Measurements from ENCODE around the gene CCR7. TPM values are rescaled to one million over a fixed set of nuclear protein-coding genes. Genes with fewer than 3 reads are reported as not detected.

The CCR7 gene
- total RNA-seq, 1 donor from 2014 or later, result 0.51 TPM

DNA sequence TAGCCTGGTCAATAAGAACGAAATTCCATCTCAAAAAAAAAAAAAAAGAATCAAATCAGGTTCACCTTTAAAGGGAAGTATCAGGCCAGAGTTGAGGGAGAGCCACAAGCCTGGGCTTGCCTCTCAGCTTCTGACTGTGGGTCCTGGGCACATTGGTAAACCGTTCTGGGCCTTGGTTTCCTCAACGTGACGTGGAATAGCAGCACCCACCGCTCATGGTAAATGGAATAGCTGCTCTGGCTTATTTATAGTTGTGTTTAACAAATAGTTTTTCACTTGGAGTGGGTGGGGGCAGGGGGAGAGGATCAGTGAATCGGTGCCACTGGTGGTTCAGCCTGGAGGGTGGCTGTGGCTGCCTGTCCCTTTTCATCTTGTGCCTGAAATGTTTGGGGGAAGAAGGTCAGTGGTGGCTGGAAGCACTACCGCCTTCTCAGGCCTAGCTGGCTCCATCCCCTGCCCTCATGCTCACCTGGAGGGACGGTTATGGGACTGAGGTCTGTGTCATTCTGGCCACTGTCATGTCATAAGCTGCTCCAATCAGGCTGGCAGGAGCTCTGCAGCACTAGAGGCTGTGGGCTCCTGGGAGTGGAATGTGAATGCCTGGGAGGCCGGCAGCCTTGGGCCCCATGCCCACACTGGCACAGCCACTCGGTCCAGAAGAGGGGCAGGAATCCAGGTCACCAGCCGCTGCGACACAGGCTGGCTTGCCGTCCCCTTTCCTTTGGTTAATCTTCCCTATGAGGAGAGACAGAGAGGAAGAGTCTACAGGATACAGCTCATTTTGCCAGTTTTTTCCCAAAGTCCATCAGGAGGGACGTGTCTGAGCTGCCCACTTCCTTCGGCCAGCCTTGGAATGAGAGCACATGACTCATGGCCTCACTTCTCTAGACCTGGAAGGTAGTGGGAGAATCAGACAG lies 27.0 kb downstream of the CCR7 start:
- TF ChIP-seq, protein P1, sequence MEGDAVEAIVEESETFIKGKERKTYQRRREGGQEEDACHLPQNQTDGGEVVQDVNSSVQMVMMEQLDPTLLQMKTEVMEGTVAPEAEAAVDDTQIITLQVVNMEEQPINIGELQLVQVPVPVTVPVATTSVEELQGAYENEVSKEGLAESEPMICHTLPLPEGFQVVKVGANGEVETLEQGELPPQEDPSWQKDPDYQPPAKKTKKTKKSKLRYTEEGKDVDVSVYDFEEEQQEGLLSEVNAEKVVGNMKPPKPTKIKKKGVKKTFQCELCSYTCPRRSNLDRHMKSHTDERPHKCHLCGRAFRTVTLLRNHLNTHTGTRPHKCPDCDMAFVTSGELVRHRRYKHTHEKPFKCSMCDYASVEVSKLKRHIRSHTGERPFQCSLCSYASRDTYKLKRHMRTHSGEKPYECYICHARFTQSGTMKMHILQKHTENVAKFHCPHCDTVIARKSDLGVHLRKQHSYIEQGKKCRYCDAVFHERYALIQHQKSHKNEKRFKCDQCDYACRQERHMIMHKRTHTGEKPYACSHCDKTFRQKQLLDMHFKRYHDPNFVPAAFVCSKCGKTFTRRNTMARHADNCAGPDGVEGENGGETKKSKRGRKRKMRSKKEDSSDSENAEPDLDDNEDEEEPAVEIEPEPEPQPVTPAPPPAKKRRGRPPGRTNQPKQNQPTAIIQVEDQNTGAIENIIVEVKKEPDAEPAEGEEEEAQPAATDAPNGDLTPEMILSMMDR (IDR thresholded peaks at IDR 0.05; ENCODE audit: unreplicated experiment), result no peak
- H3K27me3 Mint-ChIP-seq (ENCODE audit: unreplicated experiment), result peaks cover 18% of the 10 kb centered on the region
- no peaks in the 10 kb centered on the region for H3K36me3 Mint-ChIP-seq (ENCODE audit: low read depth, unreplicated experiment)
- H3K9me3 Mint-ChIP-seq (ENCODE audit: unreplicated experiment), result no peaks in the 10 kb centered on the region
- DNase-seq (ENCODE audit: low spot score), result no peak
- H3K27ac Mint-ChIP-seq (ENCODE audit: unreplicated experiment), result no peak overlapping the region
- peaks cover 73% of the 10 kb centered on the region for H3K4me1 Mint-ChIP-seq (ENCODE audit: unreplicated experiment)
- no peak overlapping the region for H3K4me3 Mint-ChIP-seq (ENCODE audit: unreplicated experiment)

DNA sequence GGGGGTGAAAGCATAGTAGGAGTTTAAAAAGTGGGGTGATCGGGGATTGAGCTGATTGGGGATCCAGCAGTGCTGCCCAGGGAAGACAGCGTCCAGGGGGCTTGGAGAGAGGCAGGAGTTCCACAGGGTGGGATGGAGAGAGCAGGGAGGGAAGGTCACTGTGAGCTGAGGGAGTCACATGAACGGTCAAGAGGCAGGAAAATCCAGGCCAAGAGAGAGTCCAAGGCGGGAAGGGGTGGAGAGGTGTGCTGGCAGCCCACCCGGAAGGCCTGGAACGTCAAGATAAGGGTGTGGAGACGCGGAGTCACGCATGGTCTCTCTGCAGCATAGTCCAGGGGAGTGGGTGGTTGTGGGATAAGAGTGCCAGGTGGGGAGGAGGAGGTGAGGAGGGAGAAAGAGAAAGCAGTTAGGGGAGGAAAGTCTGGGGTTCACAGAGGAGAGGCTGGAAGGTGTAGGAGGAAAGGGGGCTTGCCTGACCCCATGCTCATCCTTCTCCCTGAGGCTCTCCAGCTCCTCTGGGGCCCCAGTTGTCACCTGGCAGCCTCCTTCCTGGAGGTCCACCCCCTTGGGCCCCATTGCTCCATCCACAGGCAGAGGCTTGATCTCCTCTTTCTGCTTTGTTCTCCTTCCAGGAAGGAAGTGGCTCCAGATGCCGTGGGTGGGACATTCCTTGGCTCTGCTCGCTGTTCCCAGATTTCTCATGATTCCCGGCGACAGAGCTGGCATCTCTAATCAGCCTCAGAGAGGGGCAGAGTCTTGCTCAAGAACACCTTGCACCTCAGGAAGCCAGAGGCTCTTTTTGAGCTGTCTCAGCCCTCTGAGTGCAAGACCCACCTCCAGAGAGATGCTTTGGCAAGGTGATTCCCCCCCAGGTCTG lies 28.7 kb downstream of the CCR7 start:
- H3K9me3 Mint-ChIP-seq (ENCODE audit: unreplicated experiment), result no peaks in the 10 kb centered on the region
- H3K4me3 Mint-ChIP-seq (ENCODE audit: unreplicated experiment), result peak overlapping the region; percentile 35
- H3K27me3 Mint-ChIP-seq (ENCODE audit: unreplicated experiment), result peaks cover 13% of the 10 kb centered on the region
- DNase-seq (ENCODE audit: low spot score), result peak; percentile 51
- TF ChIP-seq, protein P1 (IDR thresholded peaks at IDR 0.05; ENCODE audit: unreplicated experiment), result no peak
- no peaks in the 10 kb centered on the region for H3K36me3 Mint-ChIP-seq (ENCODE audit: low read depth, unreplicated experiment)
- peaks cover 71% of the 10 kb centered on the region for H3K4me1 Mint-ChIP-seq (ENCODE audit: unreplicated experiment)
- peak overlapping the region; percentile 85 for H3K27ac Mint-ChIP-seq (ENCODE audit: unreplicated experiment)

DNA sequence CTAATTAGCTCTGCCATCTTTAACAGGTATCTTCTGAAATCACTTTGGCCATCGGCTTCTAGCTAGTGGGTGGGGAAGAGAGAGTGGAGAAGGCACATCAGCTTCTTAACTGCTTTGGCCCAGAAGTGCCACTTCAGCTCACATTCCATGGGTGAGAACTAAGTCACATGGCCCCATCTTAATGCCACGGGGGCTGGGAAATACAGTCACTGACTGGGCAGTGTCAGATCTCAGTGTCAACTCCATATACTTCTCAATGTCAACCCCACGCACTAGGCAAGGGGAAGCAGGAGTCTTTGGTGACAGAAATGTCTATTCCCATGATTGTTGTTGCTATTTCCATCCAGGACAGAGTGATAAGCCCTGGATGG lies 29.4 kb downstream of the CCR7 start:
- TF ChIP-seq, protein P1 (IDR thresholded peaks at IDR 0.05; ENCODE audit: unreplicated experiment), result no peak
- no peak for DNase-seq (ENCODE audit: low spot score)
- Mint-ChIP-seq H3K4me1 (ENCODE audit: unreplicated experiment) (peaks cover 65% of the 10 kb centered on the region), H3K27me3 (ENCODE audit: unreplicated experiment) (peaks cover 13% of the 10 kb centered on the region), H3K4me3 (ENCODE audit: unreplicated experiment) (peak overlapping the region; percentile 35), H3K36me3 (ENCODE audit: low read depth, unreplicated experiment) (no peaks in the 10 kb centered on the region), H3K27ac (ENCODE audit: unreplicated experiment) (peak overlapping the region; percentile 85), H3K9me3 (ENCODE audit: unreplicated experiment) (no peaks in the 10 kb centered on the region)

DNA sequence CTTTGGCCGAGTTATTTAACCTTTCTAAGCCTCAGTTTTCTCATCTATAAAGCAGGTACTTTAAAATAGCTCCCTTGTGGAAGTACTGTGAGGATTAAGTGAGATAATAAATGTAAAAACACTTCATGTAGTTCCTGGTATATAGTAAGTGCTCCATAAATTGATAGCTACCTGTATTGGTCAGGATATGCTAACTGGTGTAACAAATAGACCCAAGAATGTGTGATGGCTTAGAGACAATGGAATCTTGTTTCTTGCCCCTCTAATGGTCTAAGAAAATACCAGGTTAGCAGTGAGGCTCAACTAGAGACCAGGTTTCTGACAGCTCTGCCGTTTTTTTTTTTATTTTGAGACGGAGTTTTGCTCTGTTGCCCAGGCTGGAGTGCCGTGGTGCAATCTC lies 29.8 kb downstream of the CCR7 start:
- peaks cover 14% of the 10 kb centered on the region for H3K27me3 Mint-ChIP-seq (ENCODE audit: unreplicated experiment)
- no peaks in the 10 kb centered on the region for H3K36me3 Mint-ChIP-seq (ENCODE audit: low read depth, unreplicated experiment)
- TF ChIP-seq, protein P1 (IDR thresholded peaks at IDR 0.05; ENCODE audit: unreplicated experiment), result no peak
- no peak overlapping the region for H3K27ac Mint-ChIP-seq (ENCODE audit: unreplicated experiment)
- no peaks in the 10 kb centered on the region for H3K9me3 Mint-ChIP-seq (ENCODE audit: unreplicated experiment)
- H3K4me1 Mint-ChIP-seq (ENCODE audit: unreplicated experiment), result peaks cover 65% of the 10 kb centered on the region
- no peak for DNase-seq (ENCODE audit: low spot score)
- H3K4me3 Mint-ChIP-seq (ENCODE audit: unreplicated experiment), result no peak overlapping the region
